Chondrocyte (in vitro differentiated cells): ENCODE data around the gene TMEFF1. TPM values are rescaled to one million over a fixed set of nuclear protein-coding genes. Genes with fewer than 3 reads are reported as not detected.
A peak's percentile ranks its signal among the peaks of the same experiment; 100 is the strongest.

Source experiments
- DNase-seq: peaks from one replicate; pipeline ENCODE4 v3.0.0; 2021; ENCODE audit warnings: mixed read lengths, low spot score
- H3K27ac Mint-ChIP-seq: one replicate; pipeline ENCODE4 v1.8.0; 2021; ENCODE audit warnings: mild to moderate bottlenecking, moderate library complexity, mixed read lengths; ENCODE audit not compliant: unreplicated experiment
- H3K27me3 Mint-ChIP-seq: 2 replicates; pipeline ENCODE4 v1.8.0; 2021; ENCODE audit warnings: low read depth, mixed read lengths
- H3K36me3 Mint-ChIP-seq: 2 replicates; pipeline ENCODE4 v1.8.0; 2021; ENCODE audit warnings: low read depth, mixed read lengths
- H3K4me1 Mint-ChIP-seq: 2 replicates; pipeline ENCODE4 v1.8.0; 2021; ENCODE audit warnings: low read depth, mild to moderate bottlenecking, mixed read lengths
- H3K4me3 Mint-ChIP-seq: one replicate; pipeline ENCODE4 v1.8.0; 2021; ENCODE audit warnings: mild to moderate bottlenecking, moderate library complexity, mixed read lengths; ENCODE audit not compliant: unreplicated experiment
- H3K9me3 Mint-ChIP-seq: 2 replicates; pipeline ENCODE4 v1.8.0; 2021; ENCODE audit warnings: low read depth, mixed read lengths
- CTCF ChIP-seq: fragments of 200-600 bp; sonication (generic); IDR thresholded peaks from 2 replicates; pipeline ENCODE4 v1.5.0; 2021; ENCODE audit warnings: antibody characterized with exemption, mild to moderate bottlenecking, moderate library complexity
- total RNA-seq: library from RNA; stranded (reverse); gene quantifications from 3 replicates; pipeline ENCODE4 v1.2.1, GENCODE V29; 2021

The TMEFF1 gene
- total RNA-seq, 1 donor from 2014 or later: 3.0 TPM

- Mint-ChIP-seq H3K27me3 (peaks cover 5% of the 10 kb centered on the region), H3K4me3 (no peak overlapping the region), H3K27ac (no peak overlapping the region), H3K36me3 (no peaks in the 10 kb centered on the region), H3K9me3 (no peaks in the 10 kb centered on the region), H3K4me1 (peaks cover 14% of the 10 kb centered on the region)
- TF ChIP-seq CTCF: peak; percentile 78
- no peak for DNase-seq
Measured at GRCh38 chr9:100601216-100601615, 128.3 kb downstream of the TMEFF1 start.

GRCh38 chr9:100602342-100602801, 129.4 kb downstream of the TMEFF1 start:
- no peak overlapping the region for H3K4me3 Mint-ChIP-seq
- H3K36me3 Mint-ChIP-seq: no peaks in the 10 kb centered on the region
- peak; percentile 85 for TF ChIP-seq CTCF
- H3K4me1 Mint-ChIP-seq: peaks cover 14% of the 10 kb centered on the region
- H3K27me3 Mint-ChIP-seq: peaks cover 3% of the 10 kb centered on the region
- H3K9me3 Mint-ChIP-seq: no peaks in the 10 kb centered on the region
- H3K27ac Mint-ChIP-seq: no peak overlapping the region
- no peak for DNase-seq

- H3K4me3 Mint-ChIP-seq: no peak overlapping the region
- H3K27ac Mint-ChIP-seq: no peak overlapping the region
- H3K4me1 Mint-ChIP-seq: no peaks in the 10 kb centered on the region
- H3K27me3 Mint-ChIP-seq: peaks cover 3% of the 10 kb centered on the region
- H3K36me3 Mint-ChIP-seq: no peaks in the 10 kb centered on the region
- DNase-seq: no peak
- TF ChIP-seq CTCF: no peak
- H3K9me3 Mint-ChIP-seq: no peaks in the 10 kb centered on the region
Measured at GRCh38 chr9:100605405-100605804, 132.5 kb downstream of the TMEFF1 start.

GRCh38 chr9:100619194-100619593, 146.2 kb downstream of the TMEFF1 start:
- Mint-ChIP-seq H3K27ac (no peak overlapping the region), H3K4me3 (no peak overlapping the region), H3K27me3 (no peaks in the 10 kb centered on the region), H3K4me1 (no peaks in the 10 kb centered on the region), H3K9me3 (peaks cover 27% of the 10 kb centered on the region), H3K36me3 (peaks cover 3% of the 10 kb centered on the region)
- no peak for TF ChIP-seq CTCF
- no peak for DNase-seq

GRCh38 chr9:100619665-100620064, 146.7 kb downstream of the TMEFF1 start:
- no peaks in the 10 kb centered on the region for H3K27me3 Mint-ChIP-seq

More at GRCh38 chr9:100619665-100620064, 146.7 kb downstream of the TMEFF1 start:
- Mint-ChIP-seq H3K27ac (no peak overlapping the region), H3K4me1 (no peaks in the 10 kb centered on the region), H3K36me3 (peaks cover 3% of the 10 kb centered on the region), H3K9me3 (peaks cover 27% of the 10 kb centered on the region), H3K4me3 (no peak overlapping the region)
- DNase-seq: no peak
- TF ChIP-seq CTCF: no peak
